ENCODE measurements around the gene TMEM161A. TPM values are rescaled to one million over a fixed set of nuclear protein-coding genes. Genes with fewer than 3 reads are reported as not detected.

TMEM161A gene
- total RNA-seq, 2 donors from 2014 or later, result 56.1 to 66.6 TPM

DNA sequence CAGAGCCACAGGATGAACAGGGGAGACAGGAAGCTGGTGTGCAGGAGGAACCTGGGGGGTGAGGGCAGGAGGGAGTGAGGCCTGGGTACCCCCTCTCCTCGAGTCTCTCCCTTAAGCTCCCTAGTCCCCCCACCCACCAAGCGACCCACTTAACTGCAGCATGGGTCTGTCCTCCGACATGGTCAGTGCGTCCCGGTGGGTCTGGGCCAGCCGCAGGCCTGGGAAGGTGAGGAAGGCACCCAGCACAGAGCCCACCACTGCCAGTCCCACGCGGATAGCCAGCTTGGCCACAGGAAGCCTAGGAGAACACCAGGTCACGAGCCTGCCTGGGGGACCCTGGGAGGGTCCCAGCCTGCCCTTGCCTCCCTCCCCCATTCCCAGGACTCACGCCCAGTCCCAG lies 16.9 kb downstream of the TMEM161A start:
- Mint-ChIP-seq H3K4me3 (peak overlapping the region; percentile 33), H3K4me1 (no peaks in the 10 kb centered on the region), H3K27me3 (ENCODE audit: insufficient read depth) (no peaks in the 10 kb centered on the region), H3K36me3 (ENCODE audit: low read depth) (peaks cover 50% of the 10 kb centered on the region), H3K9me3 (peaks cover 25% of the 10 kb centered on the region), H3K27ac (no peak overlapping the region)
- H3K36me3 ChIP-seq (ENCODE audit: control insufficient read depth, insufficient read depth, low read length), result peaks cover 31% of the 10 kb centered on the region
- TF ChIP-seq CTCF (conservative IDR thresholded peaks at IDR 0.05), result no peak
- 90 to 100% methylated on average over 4 to 10 of the region's 10 CpGs for WGBS, 2 experiments (ENCODE audit: insufficient coverage in 1 of 2, insufficient read length in 1 of 2)
- no peak overlapping the region for H3K4me3 ChIP-seq (ENCODE audit: low read length)
- peaks cover 18% of the 10 kb centered on the region for H3K9me3 ChIP-seq (ENCODE audit: control insufficient read depth, low read length)
- no peak overlapping the region for H3K27ac ChIP-seq (ENCODE audit: low read depth, low read length)
- peak; percentile 50 for DNase-seq
- H3K4me1 ChIP-seq (ENCODE audit: control insufficient read depth, insufficient read depth, low read length), result no peaks in the 10 kb centered on the region
- H3K9ac ChIP-seq (ENCODE audit: extremely low read depth, low read length, poor library complexity, severe bottlenecking), result no peak overlapping the region
- H3K27me3 ChIP-seq (ENCODE audit: control insufficient read depth, insufficient read depth, low read length, poor library complexity, severe bottlenecking), result no peaks in the 10 kb centered on the region

GRCh38 chr19:19120308-19121231 lies 17.7 kb downstream of the TMEM161A start:
- peaks cover 22% of the 10 kb centered on the region for H3K9me3 Mint-ChIP-seq
- H3K36me3 Mint-ChIP-seq (ENCODE audit: low read depth), result peaks cover 46% of the 10 kb centered on the region
- Histone ChIP-seq H3K4me1 (ENCODE audit: control insufficient read depth, insufficient read depth, low read length) (no peaks in the 10 kb centered on the region), H3K4me3 (ENCODE audit: low read length) (no peak overlapping the region), H3K27ac (ENCODE audit: low read depth, low read length) (no peak overlapping the region), H3K9ac (ENCODE audit: extremely low read depth, low read length, poor library complexity, severe bottlenecking) (no peak overlapping the region), H3K9me3 (ENCODE audit: control insufficient read depth, low read length) (peaks cover 18% of the 10 kb centered on the region), H3K36me3 (ENCODE audit: control insufficient read depth, insufficient read depth, low read length) (peaks cover 31% of the 10 kb centered on the region), H3K27me3 (ENCODE audit: control insufficient read depth, insufficient read depth, low read length, poor library complexity, severe bottlenecking) (no peaks in the 10 kb centered on the region)
- DNase-seq, result peak; percentile 100
- H3K27ac Mint-ChIP-seq, result no peak overlapping the region
- no peaks in the 10 kb centered on the region for H3K4me1 Mint-ChIP-seq
- no peaks in the 10 kb centered on the region for H3K27me3 Mint-ChIP-seq (ENCODE audit: insufficient read depth)
- peak; percentile 45 for TF ChIP-seq CTCF (conservative IDR thresholded peaks at IDR 0.05)
- peak overlapping the region; percentile 33 for H3K4me3 Mint-ChIP-seq
- 70 to 98% methylated on average over 11 to 36 of the region's 39 CpGs for WGBS, 2 experiments (ENCODE audit: insufficient coverage in 1 of 2, insufficient read length in 1 of 2)

GRCh38 chr19:19119325-19120237 lies 18.7 kb downstream of the TMEM161A start:
- TF ChIP-seq CTCF (conservative IDR thresholded peaks at IDR 0.05), result no peak
- H3K9me3 ChIP-seq (ENCODE audit: control insufficient read depth, low read length), result peaks cover 18% of the 10 kb centered on the region
- peak; percentile 41 for DNase-seq
- peaks cover 41% of the 10 kb centered on the region for H3K36me3 Mint-ChIP-seq (ENCODE audit: low read depth)
- no peaks in the 10 kb centered on the region for H3K4me1 Mint-ChIP-seq
- H3K9ac ChIP-seq (ENCODE audit: extremely low read depth, low read length, poor library complexity, severe bottlenecking), result no peak overlapping the region
- H3K4me3 Mint-ChIP-seq, result no peak overlapping the region
- peaks cover 22% of the 10 kb centered on the region for H3K9me3 Mint-ChIP-seq
- H3K27ac ChIP-seq (ENCODE audit: low read depth, low read length), result no peak overlapping the region
- H3K27ac Mint-ChIP-seq, result no peak overlapping the region
- H3K27me3 Mint-ChIP-seq (ENCODE audit: insufficient read depth), result no peaks in the 10 kb centered on the region
- no peak overlapping the region for H3K4me3 ChIP-seq (ENCODE audit: low read length)
- 93 to 96% methylated on average over 18 to 39 of the region's 39 CpGs for WGBS, 2 experiments (ENCODE audit: insufficient coverage in 1 of 2, insufficient read length in 1 of 2)
- H3K27me3 ChIP-seq (ENCODE audit: control insufficient read depth, insufficient read depth, low read length, poor library complexity, severe bottlenecking), result no peaks in the 10 kb centered on the region
- peaks cover 31% of the 10 kb centered on the region for H3K36me3 ChIP-seq (ENCODE audit: control insufficient read depth, insufficient read depth, low read length)
- H3K4me1 ChIP-seq (ENCODE audit: control insufficient read depth, insufficient read depth, low read length), result no peaks in the 10 kb centered on the region
